ENCODE data around the gene LMF1. TPM values are rescaled to one million over a fixed set of nuclear protein-coding genes. Genes with fewer than 3 reads are reported as not detected.
"Not testable (repeated sequence)": the region's sequence is repeated elsewhere in the genome, so short reads cannot be mapped to it uniquely, and the experiment has no call there.

The LMF1 gene
- total and polyA plus RNA-seq, 7 experiments from 2014 or later: 10.6 to 63.1 (median 41.3) TPM

- H3K36me3 Mint-ChIP-seq: peaks cover 0 to 11% (median 0%) of the 10 kb centered on the region in 5 donors
- CTCF ChIA-PET: no interaction called here
- POLR2A ChIA-PET: no interaction called here
- Histone ChIP-seq H3K27me3 (ENCODE audit: control insufficient read depth in 2 of 2, insufficient read depth in 2 of 2, low read length in 2 of 2) (no peaks in the 10 kb centered on the region), H3K36me3 (ENCODE audit: control insufficient read depth in 2 of 3, insufficient read depth in 3 of 3, low read length in 3 of 3) (peaks cover 0 to 54% (median 0%) of the 10 kb centered on the region in 3 experiments), H3K4me3 (ENCODE audit: low read length) (no peak overlapping the region), H3K4me1 (ENCODE audit: control insufficient read depth in 2 of 2, insufficient read depth in 2 of 2, low read length in 2 of 2) (no peaks in the 10 kb centered on the region), H3K27ac (ENCODE audit: low read depth, low read length) (no peak overlapping the region), H3K9me3 (ENCODE audit: control insufficient read depth in 2 of 3, low read length in 3 of 3) (peaks cover 0 to 4% (median 0%) of the 10 kb centered on the region in 3 experiments)
- intact Hi-C loops (cut with micrococcal nuclease): no loop called here
- no peak overlapping the region for H3K27ac Mint-ChIP-seq
- no peaks in the 10 kb centered on the region for H3K27me3 Mint-ChIP-seq
- DNase-seq (no peak), ATAC-seq (no peak)
- H3K9me3 Mint-ChIP-seq: peaks cover 0 to 2% (median 0%) of the 10 kb centered on the region in 11 donors
- no peak overlapping the region for H3K4me3 Mint-ChIP-seq
- H3K4me1 Mint-ChIP-seq: peaks cover 0 to 2% (median 0%) of the 10 kb centered on the region in 7 donors
These were observed 80.0 kb downstream of the LMF1 start for GRCh38 chr16:890716-891352.

GRCh38 chr16:890217-890616, 80.6 kb downstream of the LMF1 start:
- POLR2A ChIA-PET: no interaction called here
- intact Hi-C loops (cut with micrococcal nuclease): no loop called here
- Mint-ChIP-seq H3K4me3 (no peak overlapping the region), H3K4me1 (peaks cover 0 to 2% (median 0%) of the 10 kb centered on the region in 7 donors), H3K27ac (no peak overlapping the region), H3K9me3 (peaks cover 0 to 2% (median 0%) of the 10 kb centered on the region in 11 donors), H3K36me3 (peaks cover 0 to 11% (median 0%) of the 10 kb centered on the region in 5 donors), H3K27me3 (no peaks in the 10 kb centered on the region)
- H3K27ac ChIP-seq (ENCODE audit: low read depth, low read length): no peak overlapping the region
- no peaks in the 10 kb centered on the region for H3K27me3 ChIP-seq (ENCODE audit: control insufficient read depth in 2 of 2, insufficient read depth in 2 of 2, low read length in 2 of 2)
- peaks cover 0 to 10% (median 0%) of the 10 kb centered on the region in 3 experiments for H3K9me3 ChIP-seq (ENCODE audit: control insufficient read depth in 2 of 3, low read length in 3 of 3)
- CTCF ChIA-PET: no interaction called here
- no peaks in the 10 kb centered on the region for H3K4me1 ChIP-seq (ENCODE audit: control insufficient read depth in 2 of 2, insufficient read depth in 2 of 2, low read length in 2 of 2)
- H3K4me3 ChIP-seq (ENCODE audit: low read length): no peak overlapping the region
- ATAC-seq (no peak), DNase-seq (no peak)
- H3K36me3 ChIP-seq (ENCODE audit: control insufficient read depth in 2 of 3, insufficient read depth in 3 of 3, low read length in 3 of 3): peaks cover 0 to 61% (median 0%) of the 10 kb centered on the region in 3 experiments

GRCh38 chr16:889586-889985, 81.2 kb downstream of the LMF1 start:
- Histone ChIP-seq H3K27me3 (ENCODE audit: control insufficient read depth in 2 of 2, insufficient read depth in 2 of 2, low read length in 2 of 2) (no peaks in the 10 kb centered on the region), H3K4me3 (ENCODE audit: low read length) (no peak overlapping the region), H3K27ac (ENCODE audit: low read depth, low read length) (no peak overlapping the region), H3K9me3 (ENCODE audit: control insufficient read depth in 2 of 3, low read length in 3 of 3) (peaks cover 0 to 16% (median 0%) of the 10 kb centered on the region in 3 experiments), H3K4me1 (ENCODE audit: control insufficient read depth in 2 of 2, insufficient read depth in 2 of 2, low read length in 2 of 2) (no peaks in the 10 kb centered on the region), H3K36me3 (ENCODE audit: control insufficient read depth in 2 of 3, insufficient read depth in 3 of 3, low read length in 3 of 3) (peaks cover 0 to 65% (median 0%) of the 10 kb centered on the region in 3 experiments)
- Mint-ChIP-seq H3K27me3 (no peaks in the 10 kb centered on the region), H3K4me1 (peaks cover 0 to 2% (median 0%) of the 10 kb centered on the region in 7 donors), H3K4me3 (no peak overlapping the region), H3K9me3 (peaks cover 0 to 2% (median 0%) of the 10 kb centered on the region in 11 donors), H3K27ac (no peak overlapping the region), H3K36me3 (peaks cover 0 to 11% (median 0%) of the 10 kb centered on the region in 5 donors)
- CTCF ChIA-PET: no interaction called here
- no peak for DNase-seq
- no peak for ATAC-seq
- intact Hi-C loops (cut with micrococcal nuclease): no loop called here
- POLR2A ChIA-PET: no interaction called here

GRCh38 chr16:888901-889570, 81.7 kb downstream of the LMF1 start:
- CTCF ChIA-PET: no interaction called here
- intact Hi-C loops (cut with micrococcal nuclease): no loop called here
- peaks cover 0 to 70% (median 0%) of the 10 kb centered on the region in 3 experiments for H3K36me3 ChIP-seq (ENCODE audit: control insufficient read depth in 2 of 3, insufficient read depth in 3 of 3, low read length in 3 of 3)
- peaks cover 0 to 21% (median 0%) of the 10 kb centered on the region in 3 experiments for H3K9me3 ChIP-seq (ENCODE audit: control insufficient read depth in 2 of 3, low read length in 3 of 3)
- Mint-ChIP-seq H3K27ac (no peak overlapping the region), H3K9me3 (peaks cover 0 to 2% (median 0%) of the 10 kb centered on the region in 11 donors), H3K4me1 (peaks cover 0 to 2% (median 0%) of the 10 kb centered on the region in 7 donors), H3K36me3 (peaks cover 0 to 11% (median 0%) of the 10 kb centered on the region in 5 donors), H3K27me3 (no peaks in the 10 kb centered on the region), H3K4me3 (no peak overlapping the region)
- no peak overlapping the region for H3K27ac ChIP-seq (ENCODE audit: low read depth, low read length)
- no peak overlapping the region for H3K4me3 ChIP-seq (ENCODE audit: low read length)
- ATAC-seq (no peak), DNase-seq (no peak)
- no peaks in the 10 kb centered on the region for H3K4me1 ChIP-seq (ENCODE audit: control insufficient read depth in 2 of 2, insufficient read depth in 2 of 2, low read length in 2 of 2)
- no peaks in the 10 kb centered on the region for H3K27me3 ChIP-seq (ENCODE audit: control insufficient read depth in 2 of 2, insufficient read depth in 2 of 2, low read length in 2 of 2)
- POLR2A ChIA-PET: no interaction called here

- H3K4me1 ChIP-seq (ENCODE audit: control insufficient read depth in 2 of 2, insufficient read depth in 2 of 2, low read length in 2 of 2); H3K27ac ChIP-seq (ENCODE audit: low read depth, low read length); H3K9me3 Mint-ChIP-seq; CTCF ChIA-PET; H3K27ac Mint-ChIP-seq; H3K27me3 ChIP-seq (ENCODE audit: control insufficient read depth in 2 of 2, insufficient read depth in 2 of 2, low read length in 2 of 2); H3K27me3 Mint-ChIP-seq; intact Hi-C loops (cut with micrococcal nuclease); H3K4me3 ChIP-seq (ENCODE audit: low read length); H3K4me1 Mint-ChIP-seq; H3K4me3 Mint-ChIP-seq; DNase-seq; POLR2A ChIA-PET; ATAC-seq: not testable (repeated sequence)
- H3K36me3 Mint-ChIP-seq: peaks cover 0 to 11% (median 0%) of the 10 kb centered on the region in 5 donors
- Histone ChIP-seq H3K9me3 (ENCODE audit: control insufficient read depth in 2 of 3, low read length in 3 of 3) (peaks cover 0 to 24% (median 0%) of the 10 kb centered on the region in 3 experiments), H3K36me3 (ENCODE audit: control insufficient read depth in 2 of 3, insufficient read depth in 3 of 3, low read length in 3 of 3) (peaks cover 0 to 70% (median 0%) of the 10 kb centered on the region in 3 experiments)
These were observed 82.3 kb downstream of the LMF1 start for GRCh38 chr16:888456-888855.

GRCh38 chr16:887846-888245, 82.9 kb downstream of the LMF1 start:
- no peaks in the 10 kb centered on the region for H3K4me1 ChIP-seq (ENCODE audit: control insufficient read depth in 2 of 2, insufficient read depth in 2 of 2, low read length in 2 of 2)
- no peak overlapping the region for H3K4me3 Mint-ChIP-seq
- POLR2A ChIA-PET: no interaction called here
- peaks cover 0 to 2% (median 0%) of the 10 kb centered on the region in 7 donors for H3K4me1 Mint-ChIP-seq
- peaks cover 0 to 2% (median 0%) of the 10 kb centered on the region in 11 donors for H3K9me3 Mint-ChIP-seq
- DNase-seq (no peak), ATAC-seq (no peak)
- no peak overlapping the region for H3K4me3 ChIP-seq (ENCODE audit: low read length)
- no peaks in the 10 kb centered on the region for H3K27me3 ChIP-seq (ENCODE audit: control insufficient read depth in 2 of 2, insufficient read depth in 2 of 2, low read length in 2 of 2)
- H3K36me3 Mint-ChIP-seq: peaks cover 0 to 11% (median 0%) of the 10 kb centered on the region in 5 donors
- H3K27ac ChIP-seq (ENCODE audit: low read depth, low read length): no peak overlapping the region
- H3K9me3 ChIP-seq (ENCODE audit: control insufficient read depth in 2 of 3, low read length in 3 of 3): peaks cover 0 to 24% (median 0%) of the 10 kb centered on the region in 3 experiments
- no peak overlapping the region for H3K27ac Mint-ChIP-seq
- intact Hi-C loops (cut with micrococcal nuclease): no loop called here
- no peaks in the 10 kb centered on the region for H3K27me3 Mint-ChIP-seq
- CTCF ChIA-PET: no interaction called here
- H3K36me3 ChIP-seq (ENCODE audit: control insufficient read depth in 2 of 3, insufficient read depth in 3 of 3, low read length in 3 of 3): peaks cover 0 to 68% (median 0%) of the 10 kb centered on the region in 3 experiments

Data from naive thymus-derived CD4-positive, alpha-beta T cell (primary cell).